NCI-H187 (cell line): Measurements from ENCODE around the gene UNC13C.

Experiments used
- DNase-seq, 2 experiments: peaks; one replicate each; lab custom pipeline; 2025; lab: John Stamatoyannopoulos, UW

Gene UNC13C

GRCh38 chr15:54644796-54645195 lies 666.6 kb downstream of the UNC13C start:
- DNase-seq = no peak

- no peak for DNase-seq
Observed at GRCh38 chr15:54659646-54660045, 681.4 kb downstream of the UNC13C start.

GRCh38 chr15:54660356-54660755 lies 682.1 kb downstream of the UNC13C start:
- no peak for DNase-seq

GRCh38 chr15:54675241-54675640 lies 697.0 kb downstream of the UNC13C start:
- no peak for DNase-seq

GRCh38 chr15:54681584-54681983 lies 703.3 kb downstream of the UNC13C start:
- DNase-seq = no peak
